ENCODE results near the gene GNA12. TPM values are rescaled to one million over a fixed set of nuclear protein-coding genes. Genes with fewer than 3 reads are reported as not detected.

The GNA12 gene
- total and polyA plus RNA-seq, 4 donors = 3.7 to 19.0 (median 11.3) TPM

DNA sequence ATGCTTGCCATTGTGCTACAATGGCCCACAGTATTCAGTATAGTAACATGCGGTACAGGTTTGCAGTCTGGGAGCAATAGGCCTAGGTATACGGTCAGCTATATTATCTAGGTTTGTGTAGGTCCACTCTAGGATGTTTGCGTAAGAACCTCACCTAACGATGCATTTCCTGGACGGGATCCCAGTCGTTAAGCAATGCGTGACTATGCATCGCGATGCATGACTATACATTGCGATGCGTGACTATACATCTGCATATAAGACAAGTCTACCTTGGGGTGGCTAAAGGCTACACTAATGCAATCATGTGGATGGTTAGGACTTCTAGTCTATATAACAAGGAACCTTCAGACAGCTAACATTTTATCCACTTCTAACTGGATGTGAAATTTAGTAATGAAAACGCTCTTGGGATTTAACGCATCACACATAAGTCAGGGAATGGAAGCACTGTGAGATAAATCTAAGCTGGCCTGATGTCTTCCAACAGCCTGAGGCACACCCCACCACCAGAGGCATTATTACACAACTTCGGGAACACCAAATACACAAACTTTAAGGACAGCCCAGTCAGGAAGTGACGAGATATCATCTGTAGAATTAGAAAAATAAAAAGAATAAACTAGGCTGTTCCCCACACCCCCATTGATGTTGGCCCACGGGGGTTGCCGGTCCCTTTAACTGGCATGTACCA is 9.2 kb downstream of the GNA12 start:
- H3K9ac ChIP-seq (ENCODE audit: low read depth in 1 of 2, low read length in 2 of 2) = no peak overlapping the region
- no peak overlapping the region for H3K27ac ChIP-seq (ENCODE audit: low read depth in 1 of 2, low read length in 2 of 2)
- 94% methylated on average over 17 of the region's 17 CpGs for WGBS

DNA sequence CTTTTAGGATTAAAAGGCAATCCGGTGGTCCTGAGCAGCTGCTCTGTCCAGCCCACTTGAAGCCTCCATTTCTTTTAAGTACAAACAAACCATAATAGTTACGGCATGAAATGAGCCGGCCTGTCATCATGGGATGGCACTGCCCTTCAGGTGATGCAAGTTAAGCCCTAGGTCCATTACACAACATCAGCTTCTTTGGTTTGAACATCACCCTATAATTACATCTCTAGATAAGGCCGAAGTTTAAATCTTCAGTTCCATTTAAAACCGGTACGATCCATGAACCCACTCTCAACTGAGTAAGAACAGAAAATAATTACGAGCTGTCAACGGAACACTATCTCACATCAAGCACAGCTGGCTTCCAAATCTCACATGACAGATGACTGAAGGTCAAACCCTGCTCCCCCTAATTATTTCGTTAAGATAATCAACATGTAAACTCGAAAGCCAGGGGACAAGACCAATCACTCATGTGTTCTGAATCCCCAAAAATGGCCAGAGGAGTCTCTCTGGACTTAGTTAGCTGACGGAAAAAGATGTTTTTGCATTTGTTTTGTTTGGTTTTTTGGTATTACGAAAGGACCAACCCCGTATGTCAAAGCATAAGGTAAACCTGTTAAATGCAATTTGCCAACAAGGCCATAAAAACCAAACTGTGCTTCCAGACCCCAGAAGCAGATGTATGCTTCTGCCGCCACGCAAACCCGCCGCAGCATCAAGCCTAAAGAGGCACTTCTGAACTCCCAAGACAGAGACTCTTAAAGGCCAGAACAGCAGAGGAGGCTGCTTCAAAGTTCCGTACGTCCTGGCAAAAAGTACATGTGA is 10.8 kb downstream of the GNA12 start:
- peaks cover 0 to 9% (median 4%) of the 10 kb centered on the region in 4 donors for H3K4me1 ChIP-seq (ENCODE audit: control insufficient read depth in 4 of 4, insufficient read depth in 4 of 4, low read length in 3 of 4)
- no peaks in the 10 kb centered on the region for H3K9me3 ChIP-seq (ENCODE audit: control insufficient read depth in 4 of 4, low read length in 3 of 4)
- DNase-seq (ENCODE audit: low spot score) = no peak
- TF ChIP-seq HNF4G (IDR thresholded peaks at IDR 0.05) (no peak), EGR1 (IDR thresholded peaks at IDR 0.05; ENCODE audit: low read depth in 2 of 2) (no peak), SP1 (IDR thresholded peaks at IDR 0.05) (no peak), FOXA1 (IDR thresholded peaks at IDR 0.05) (no peak), FOXA2 (IDR thresholded peaks at IDR 0.05) (no peak), JUND (IDR thresholded peaks at IDR 0.05) (no peak), GABPA (IDR thresholded peaks at IDR 0.05 in 1 of 2, conservative IDR thresholded peaks at IDR 0.05 in 1 of 2) (no peak), RAD21 (IDR thresholded peaks at IDR 0.05) (no peak), HNF4A (conservative IDR thresholded peaks at IDR 0.05) (no peak), RXRA (IDR thresholded peaks at IDR 0.05) (no peak)
- TF ChIP-seq, protein P1, sequence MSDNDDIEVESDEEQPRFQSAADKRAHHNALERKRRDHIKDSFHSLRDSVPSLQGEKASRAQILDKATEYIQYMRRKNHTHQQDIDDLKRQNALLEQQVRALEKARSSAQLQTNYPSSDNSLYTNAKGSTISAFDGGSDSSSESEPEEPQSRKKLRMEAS (IDR thresholded peaks at IDR 0.05) = no peak
- TF ChIP-seq, protein P2, sequence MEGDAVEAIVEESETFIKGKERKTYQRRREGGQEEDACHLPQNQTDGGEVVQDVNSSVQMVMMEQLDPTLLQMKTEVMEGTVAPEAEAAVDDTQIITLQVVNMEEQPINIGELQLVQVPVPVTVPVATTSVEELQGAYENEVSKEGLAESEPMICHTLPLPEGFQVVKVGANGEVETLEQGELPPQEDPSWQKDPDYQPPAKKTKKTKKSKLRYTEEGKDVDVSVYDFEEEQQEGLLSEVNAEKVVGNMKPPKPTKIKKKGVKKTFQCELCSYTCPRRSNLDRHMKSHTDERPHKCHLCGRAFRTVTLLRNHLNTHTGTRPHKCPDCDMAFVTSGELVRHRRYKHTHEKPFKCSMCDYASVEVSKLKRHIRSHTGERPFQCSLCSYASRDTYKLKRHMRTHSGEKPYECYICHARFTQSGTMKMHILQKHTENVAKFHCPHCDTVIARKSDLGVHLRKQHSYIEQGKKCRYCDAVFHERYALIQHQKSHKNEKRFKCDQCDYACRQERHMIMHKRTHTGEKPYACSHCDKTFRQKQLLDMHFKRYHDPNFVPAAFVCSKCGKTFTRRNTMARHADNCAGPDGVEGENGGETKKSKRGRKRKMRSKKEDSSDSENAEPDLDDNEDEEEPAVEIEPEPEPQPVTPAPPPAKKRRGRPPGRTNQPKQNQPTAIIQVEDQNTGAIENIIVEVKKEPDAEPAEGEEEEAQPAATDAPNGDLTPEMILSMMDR (IDR thresholded peaks at IDR 0.05; ENCODE audit: low read depth, low read length, missing input control) = no peak
- TF ChIP-seq, protein P3, sequence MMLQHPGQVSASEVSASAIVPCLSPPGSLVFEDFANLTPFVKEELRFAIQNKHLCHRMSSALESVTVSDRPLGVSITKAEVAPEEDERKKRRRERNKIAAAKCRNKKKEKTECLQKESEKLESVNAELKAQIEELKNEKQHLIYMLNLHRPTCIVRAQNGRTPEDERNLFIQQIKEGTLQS (IDR thresholded peaks at IDR 0.05) = no peak
- WGBS = 89% methylated on average over 19 of the region's 19 CpGs
- H3K27ac ChIP-seq (ENCODE audit: low read depth in 1 of 2, low read length in 2 of 2) = no peak overlapping the region
- no peak overlapping the region for H3K4me3 ChIP-seq (ENCODE audit: low read depth in 1 of 3, low read length in 3 of 3)
- H3K9ac ChIP-seq (ENCODE audit: low read depth in 1 of 2, low read length in 2 of 2) = no peak overlapping the region
- H3K27me3 ChIP-seq (ENCODE audit: control insufficient read depth in 4 of 4, insufficient read depth in 4 of 4, low read length in 3 of 4) = no peaks in the 10 kb centered on the region
- no peaks in the 10 kb centered on the region for H3K36me3 ChIP-seq (ENCODE audit: control insufficient read depth in 4 of 4, insufficient read depth in 3 of 4, low read depth in 1 of 4, low read length in 3 of 4)

More for the DNA sequence above, 9.2 kb downstream of the GNA12 start:
- Histone ChIP-seq H3K27me3 (ENCODE audit: control insufficient read depth in 4 of 4, insufficient read depth in 4 of 4, low read length in 3 of 4) (no peaks in the 10 kb centered on the region), H3K4me1 (ENCODE audit: control insufficient read depth in 4 of 4, insufficient read depth in 4 of 4, low read length in 3 of 4) (peaks cover 0 to 9% (median 4%) of the 10 kb centered on the region in 4 donors), H3K36me3 (ENCODE audit: control insufficient read depth in 4 of 4, insufficient read depth in 3 of 4, low read depth in 1 of 4, low read length in 3 of 4) (no peaks in the 10 kb centered on the region), H3K4me3 (ENCODE audit: low read depth in 1 of 3, low read length in 3 of 3) (no peak overlapping the region), H3K9me3 (ENCODE audit: control insufficient read depth in 4 of 4, low read length in 3 of 4) (no peaks in the 10 kb centered on the region)
- no peak for DNase-seq (ENCODE audit: low spot score)
- TF ChIP-seq, protein P3 (IDR thresholded peaks at IDR 0.05) = no peak
- TF ChIP-seq FOXA1 (IDR thresholded peaks at IDR 0.05) (no peak), HNF4G (IDR thresholded peaks at IDR 0.05) (no peak), GABPA (IDR thresholded peaks at IDR 0.05 in 1 of 2, conservative IDR thresholded peaks at IDR 0.05 in 1 of 2) (no peak), EGR1 (IDR thresholded peaks at IDR 0.05; ENCODE audit: low read depth in 2 of 2) (no peak), NR2F2 (IDR thresholded peaks at IDR 0.05) (no peak), TAF1 (conservative IDR thresholded peaks at IDR 0.05) (no peak), YY1 (IDR thresholded peaks at IDR 0.05) (no peak), RAD21 (IDR thresholded peaks at IDR 0.05) (no peak), SP1 (IDR thresholded peaks at IDR 0.05) (no peak), RXRA (IDR thresholded peaks at IDR 0.05) (no peak), FOXA2 (IDR thresholded peaks at IDR 0.05) (no peak)
- TF ChIP-seq, protein P4, sequence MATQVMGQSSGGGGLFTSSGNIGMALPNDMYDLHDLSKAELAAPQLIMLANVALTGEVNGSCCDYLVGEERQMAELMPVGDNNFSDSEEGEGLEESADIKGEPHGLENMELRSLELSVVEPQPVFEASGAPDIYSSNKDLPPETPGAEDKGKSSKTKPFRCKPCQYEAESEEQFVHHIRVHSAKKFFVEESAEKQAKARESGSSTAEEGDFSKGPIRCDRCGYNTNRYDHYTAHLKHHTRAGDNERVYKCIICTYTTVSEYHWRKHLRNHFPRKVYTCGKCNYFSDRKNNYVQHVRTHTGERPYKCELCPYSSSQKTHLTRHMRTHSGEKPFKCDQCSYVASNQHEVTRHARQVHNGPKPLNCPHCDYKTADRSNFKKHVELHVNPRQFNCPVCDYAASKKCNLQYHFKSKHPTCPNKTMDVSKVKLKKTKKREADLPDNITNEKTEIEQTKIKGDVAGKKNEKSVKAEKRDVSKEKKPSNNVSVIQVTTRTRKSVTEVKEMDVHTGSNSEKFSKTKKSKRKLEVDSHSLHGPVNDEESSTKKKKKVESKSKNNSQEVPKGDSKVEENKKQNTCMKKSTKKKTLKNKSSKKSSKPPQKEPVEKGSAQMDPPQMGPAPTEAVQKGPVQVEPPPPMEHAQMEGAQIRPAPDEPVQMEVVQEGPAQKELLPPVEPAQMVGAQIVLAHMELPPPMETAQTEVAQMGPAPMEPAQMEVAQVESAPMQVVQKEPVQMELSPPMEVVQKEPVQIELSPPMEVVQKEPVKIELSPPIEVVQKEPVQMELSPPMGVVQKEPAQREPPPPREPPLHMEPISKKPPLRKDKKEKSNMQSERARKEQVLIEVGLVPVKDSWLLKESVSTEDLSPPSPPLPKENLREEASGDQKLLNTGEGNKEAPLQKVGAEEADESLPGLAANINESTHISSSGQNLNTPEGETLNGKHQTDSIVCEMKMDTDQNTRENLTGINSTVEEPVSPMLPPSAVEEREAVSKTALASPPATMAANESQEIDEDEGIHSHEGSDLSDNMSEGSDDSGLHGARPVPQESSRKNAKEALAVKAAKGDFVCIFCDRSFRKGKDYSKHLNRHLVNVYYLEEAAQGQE (IDR thresholded peaks at IDR 0.05) = no peak
- TF ChIP-seq, protein P5, sequence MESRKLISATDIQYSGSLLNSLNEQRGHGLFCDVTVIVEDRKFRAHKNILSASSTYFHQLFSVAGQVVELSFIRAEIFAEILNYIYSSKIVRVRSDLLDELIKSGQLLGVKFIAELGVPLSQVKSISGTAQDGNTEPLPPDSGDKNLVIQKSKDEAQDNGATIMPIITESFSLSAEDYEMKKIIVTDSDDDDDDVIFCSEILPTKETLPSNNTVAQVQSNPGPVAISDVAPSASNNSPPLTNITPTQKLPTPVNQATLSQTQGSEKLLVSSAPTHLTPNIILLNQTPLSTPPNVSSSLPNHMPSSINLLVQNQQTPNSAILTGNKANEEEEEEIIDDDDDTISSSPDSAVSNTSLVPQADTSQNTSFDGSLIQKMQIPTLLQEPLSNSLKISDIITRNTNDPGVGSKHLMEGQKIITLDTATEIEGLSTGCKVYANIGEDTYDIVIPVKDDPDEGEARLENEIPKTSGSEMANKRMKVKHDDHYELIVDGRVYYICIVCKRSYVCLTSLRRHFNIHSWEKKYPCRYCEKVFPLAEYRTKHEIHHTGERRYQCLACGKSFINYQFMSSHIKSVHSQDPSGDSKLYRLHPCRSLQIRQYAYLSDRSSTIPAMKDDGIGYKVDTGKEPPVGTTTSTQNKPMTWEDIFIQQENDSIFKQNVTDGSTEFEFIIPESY (IDR thresholded peaks at IDR 0.05) = no peak

Data from liver (tissue), 9 donors.